ENCODE results near the gene NOBOX.
"Not testable (repeated sequence)": the region's sequence is repeated elsewhere in the genome, so short reads cannot be mapped to it uniquely, and the experiment has no call there.

- not testable (repeated sequence) for TF ChIP-seq CTCF, POLR2A (IDR thresholded peaks at IDR 0.05)
Observed at GRCh38 chr7:144369221-144369620, 34.3 kb downstream of the NOBOX start.
